Measurements from ENCODE around the gene HIVEP2. TPM values are rescaled to one million over a fixed set of nuclear protein-coding genes. Genes with fewer than 3 reads are reported as not detected.

Gene HIVEP2
- total and polyA plus RNA-seq, 2 donors (not counting 3 experiments of a cell fraction or from before 2014, with no cell fraction given): 1.3 to 4.7 TPM

GRCh38 chr6:142960098-142960497 lies 15.1 kb upstream of the HIVEP2 start:
- H3K4me2 ChIP-seq (ENCODE audit: insufficient read depth, low read length): peak overlapping the region; percentile 52
- CTCF ChIA-PET: interaction anchor here (0.9 to 1.6 kb wide), 5 partner anchors 17 to 467 kb away, joined by 3 to 4 read pairs (median 3); no protein-coding TSS in a partner anchor
- TF ChIP-seq MYC (IDR thresholded peaks at IDR 0.05; ENCODE audit: low read depth, low read length) (no peak), CTCF (IDR thresholded peaks at IDR 0.05; ENCODE audit: extremely low read depth in 1 of 2, insufficient read depth in 1 of 2, low read depth in 1 of 2, low read length in 2 of 2) (no peak), GATA2 (IDR thresholded peaks at IDR 0.05; ENCODE audit: insufficient read depth, insufficient read length, low read depth, low read length) (peak; percentile 73), MAX (IDR thresholded peaks at IDR 0.05; ENCODE audit: insufficient read depth, insufficient read length) (no peak), EZH2 (IDR thresholded peaks at IDR 0.05; ENCODE audit: borderline replicate concordance, low read depth, low read length, severe bottlenecking) (no peak), POLR2AphosphoS5 (IDR thresholded peaks at IDR 0.05; ENCODE audit: insufficient read depth, low read depth, low read length) (peak; percentile 61), JUN (IDR thresholded peaks at IDR 0.05; ENCODE audit: borderline replicate concordance, insufficient read depth, insufficient read length, low read depth) (peak; percentile 81), POLR2A (IDR thresholded peaks at IDR 0.05; ENCODE audit: low read depth, low read length) (no peak), FOS (IDR thresholded peaks at IDR 0.05; ENCODE audit: borderline replicate concordance, insufficient read depth, low read length) (peak; percentile 92)

More at GRCh38 chr6:142960098-142960497, 15.1 kb upstream of the HIVEP2 start:
- POLR2A ChIA-PET: no interaction called here
- H3K4me3 ChIP-seq (replicated peaks in 1 of 3; ENCODE audit: insufficient read depth in 1 of 3, low read depth in 1 of 3, low read length in 3 of 3): no peak overlapping the region
- no peaks in the 10 kb centered on the region for H3K79me2 ChIP-seq (ENCODE audit: control insufficient read depth, insufficient read depth, low read length)
- no peaks in the 10 kb centered on the region for H3K36me3 ChIP-seq (ENCODE audit: control insufficient read depth in 2 of 2, extremely low read depth in 1 of 2, insufficient read depth in 2 of 2, low read length in 2 of 2)
- no peaks in the 10 kb centered on the region for H4K20me1 ChIP-seq (replicated peaks; ENCODE audit: control insufficient read depth, extremely low read depth, insufficient read depth, low read length)
- H3K9ac ChIP-seq (replicated peaks; ENCODE audit: extremely low read depth, insufficient read depth, low read length): no peak overlapping the region
- peak overlapping the region; percentile 50 for H3K27ac ChIP-seq (ENCODE audit: insufficient read depth, low read depth, low read length)
- DNase-seq (ENCODE audit: low read depth, low spot score) (peak; percentile 84), FAIRE-seq (peak; percentile 96)
- H2AFZ ChIP-seq (ENCODE audit: low read depth, low read length): no peak overlapping the region
- H3K9me3 ChIP-seq (replicated peaks; ENCODE audit: control insufficient read depth, insufficient read depth, low read length): no peaks in the 10 kb centered on the region
- intact Hi-C loops (cut with micrococcal nuclease) (loop anchor here (5.0 kb wide), 1 partner anchor 67 kb away; no protein-coding TSS in a partner anchor), dilution Hi-C loops (cut with MboI; ENCODE audit: extremely low pct_ligation_motif_present, low sequenced_read_pairs) (no loop called here)
- H3K9me1 ChIP-seq (replicated peaks; ENCODE audit: control insufficient read depth, extremely low read depth, insufficient read depth, low read length): no peaks in the 10 kb centered on the region
- no peaks in the 10 kb centered on the region for H3K27me3 ChIP-seq (ENCODE audit: control insufficient read depth in 2 of 2, insufficient read depth in 2 of 2, low read length in 2 of 2)
- H3K4me1 ChIP-seq (ENCODE audit: control insufficient read depth, extremely low read depth, insufficient read depth, low read length): peaks cover 13% of the 10 kb centered on the region
- BruUV-seq (replicated peaks): no TSS peak
